Liver (tissue), 9 donors: ENCODE results near the gene MEIS2. TPM values are rescaled to one million over a fixed set of nuclear protein-coding genes. Genes with fewer than 3 reads are reported as not detected.

Experiments used
- DNase-seq: peaks from one replicate; pipeline ENCODE4 v3.0.0-alpha.2; 2017; ENCODE audit warnings: low spot score
- H3K27ac ChIP-seq, 2 donors: one replicate each; pipeline ENCODE4 v1.7.0; 2013; ENCODE audit warnings: inconsistent platforms in 2 of 2, low read length in 2 of 2, control low read depth in 1 of 2, low read depth in 1 of 2, mild to moderate bottlenecking in 1 of 2
- H3K27me3 ChIP-seq, 4 donors: one replicate each; pipeline versions ENCODE4 v1.6.1 to v1.7.0; 2013; ENCODE audit warnings: low read length in 3 of 4, inconsistent platforms in 1 of 4, mild to moderate bottlenecking in 1 of 4, moderate library complexity in 1 of 4; ENCODE audit not compliant: control insufficient read depth in 4 of 4, insufficient read depth in 4 of 4
- H3K36me3 ChIP-seq, 4 donors: one replicate each; pipeline versions ENCODE4 v1.6.1 to v1.7.0; 2013; ENCODE audit warnings: low read length in 3 of 4, mild to moderate bottlenecking in 3 of 4, low read depth in 1 of 4, moderate library complexity in 1 of 4; ENCODE audit not compliant: control insufficient read depth in 4 of 4, insufficient read depth in 3 of 4
- H3K4me1 ChIP-seq, 4 donors: one replicate each; pipeline versions ENCODE4 v1.6.1 to v1.7.0; 2013; ENCODE audit warnings: low read length in 3 of 4, mild to moderate bottlenecking in 3 of 4, moderate library complexity in 1 of 4; ENCODE audit not compliant: control insufficient read depth in 4 of 4, insufficient read depth in 4 of 4
- H3K4me3 ChIP-seq, 3 donors: one replicate each; pipeline versions ENCODE4 v1.6.1 to v1.7.0; 2013; ENCODE audit warnings: low read length in 3 of 3, control low read depth in 1 of 3, low read depth in 1 of 3, mild to moderate bottlenecking in 1 of 3
- H3K9ac ChIP-seq, 2 donors: one replicate each; pipeline ENCODE4 v1.7.0; 2013; ENCODE audit warnings: low read length in 2 of 2, mild to moderate bottlenecking in 2 of 2, moderate library complexity in 2 of 2, control low read depth in 1 of 2, low read depth in 1 of 2
- H3K9me3 ChIP-seq, 4 donors: one replicate each; pipeline versions ENCODE4 v1.6.1 to v1.7.0; 2013; ENCODE audit warnings: low read length in 3 of 4; ENCODE audit not compliant: control insufficient read depth in 4 of 4
- EGR1 ChIP-seq, 2 donors: IDR thresholded peaks; 2 replicates each; pipeline ENCODE4 v1.6.1; 2016 to 2018; ENCODE audit warnings: antibody characterized with exemption in 2 of 2, low read depth in 2 of 2
- FOXA1 ChIP-seq: IDR thresholded peaks from 2 replicates; pipeline ENCODE4 v1.6.1; 2016; ENCODE audit warnings: antibody characterized with exemption
- FOXA2 ChIP-seq: IDR thresholded peaks from 2 replicates; pipeline ENCODE4 v1.6.1; 2016; ENCODE audit warnings: antibody characterized with exemption
- GABPA ChIP-seq, 2 donors: IDR thresholded peaks in 1 of 2; conservative IDR thresholded peaks in 1 of 2; 2 replicates each; pipeline ENCODE4 v1.6.1; 2016; ENCODE audit warnings: antibody characterized with exemption in 2 of 2, mild to moderate bottlenecking in 1 of 2, moderate library complexity in 1 of 2
- HNF4A ChIP-seq, 2 donors: conservative IDR thresholded peaks; 2 replicates each; pipeline ENCODE4 v1.6.1; 2016; ENCODE audit warnings: antibody characterized with exemption in 2 of 2, mild to moderate bottlenecking in 2 of 2
- HNF4G ChIP-seq: IDR thresholded peaks from 2 replicates; pipeline ENCODE4 v1.6.1; 2016; ENCODE audit warnings: antibody characterized with exemption
- JUND ChIP-seq, 2 donors: IDR thresholded peaks; 2 replicates each; pipeline ENCODE4 v1.6.1; 2016; ENCODE audit warnings: antibody characterized with exemption in 2 of 2
- NR2F2 ChIP-seq: IDR thresholded peaks from 2 replicates; pipeline ENCODE4 v1.6.1; 2016; ENCODE audit warnings: antibody characterized with exemption
- RAD21 ChIP-seq, 2 donors: IDR thresholded peaks; 2 replicates each; pipeline ENCODE4 v1.6.1; 2016; ENCODE audit warnings: antibody characterized with exemption in 2 of 2, mild to moderate bottlenecking in 2 of 2
- RXRA ChIP-seq, 2 donors: IDR thresholded peaks; 2 replicates each; pipeline ENCODE4 v1.6.1; 2017 to 2018; ENCODE audit warnings: antibody characterized with exemption in 2 of 2, mild to moderate bottlenecking in 1 of 2
- SP1 ChIP-seq: IDR thresholded peaks from 2 replicates; pipeline ENCODE4 v1.6.1; 2018; ENCODE audit warnings: antibody characterized with exemption, mild to moderate bottlenecking
- TAF1 ChIP-seq: conservative IDR thresholded peaks from 2 replicates; pipeline ENCODE4 v1.6.1; 2016; ENCODE audit warnings: antibody characterized with exemption, mild to moderate bottlenecking
- YY1 ChIP-seq: IDR thresholded peaks from 2 replicates; pipeline ENCODE4 v1.6.1; 2016; ENCODE audit warnings: antibody characterized with exemption, mild to moderate bottlenecking
- WGBS: extraction: QIAGEN DNeasy Blood & Tissue Kit; methylation state at CpG from one replicate; pipeline ENCODE4 v1.1.7; 2013; 5-methylcytosine and 5-hydroxymethylcytosine counted together
- polyA plus RNA-seq, 2 donors: library from polyadenylated mRNA; stranded (reverse) in 1 of 2; unstranded in 1 of 2; fragments of 200-250 nt in 1 of 2; fragments of >200 nt in 1 of 2; fragmentation: Nextera tagmentation in 1 of 2; extraction: Ambion mirVana in 1 of 2; gene quantifications; one replicate each; pipeline versions ENCODE4 v1.2.1 to v1.2.3, GENCODE V29; 2013 to 2015
- total RNA-seq, 2 donors: library from RNA; depleted of rRNA; stranded (reverse); fragments of >200 nt; gene quantifications; one replicate each; pipeline ENCODE4 v1.2.3, GENCODE V29; 2014
- TF ChIP-seq, protein P1 (sequence below): fragments of 150-350 bp; IDR thresholded peaks from 2 replicates; pipeline ENCODE4 v1.5.1; 2017; ENCODE audit warnings: improper control_type of control experiment, low read depth, low read length; ENCODE audit not compliant: missing input control
- TF ChIP-seq, protein P2 (sequence below): IDR thresholded peaks from 2 replicates; pipeline ENCODE4 v1.6.1; 2016; ENCODE audit warnings: antibody characterized with exemption
- TF ChIP-seq, protein P3 (sequence below): IDR thresholded peaks from 2 replicates; pipeline ENCODE4 v1.6.1; 2016; ENCODE audit warnings: antibody characterized with exemption
- TF ChIP-seq, protein P4 (sequence below): IDR thresholded peaks from 2 replicates; pipeline ENCODE4 v1.6.1; 2016; ENCODE audit warnings: antibody characterized with exemption
- TF ChIP-seq, protein P5 (sequence below): IDR thresholded peaks from 2 replicates; pipeline ENCODE4 v1.6.1; 2016; ENCODE audit warnings: antibody characterized with exemption, mild to moderate bottlenecking
- donor health status: healthy.
- donor health status: healthy.
- donor health status: healthy.
- donor health status: healthy.
- donor health status: healthy.

The MEIS2 gene
- total and polyA plus RNA-seq, 4 donors, result 3.9 to 12.6 (median 7.6) TPM

DNA sequence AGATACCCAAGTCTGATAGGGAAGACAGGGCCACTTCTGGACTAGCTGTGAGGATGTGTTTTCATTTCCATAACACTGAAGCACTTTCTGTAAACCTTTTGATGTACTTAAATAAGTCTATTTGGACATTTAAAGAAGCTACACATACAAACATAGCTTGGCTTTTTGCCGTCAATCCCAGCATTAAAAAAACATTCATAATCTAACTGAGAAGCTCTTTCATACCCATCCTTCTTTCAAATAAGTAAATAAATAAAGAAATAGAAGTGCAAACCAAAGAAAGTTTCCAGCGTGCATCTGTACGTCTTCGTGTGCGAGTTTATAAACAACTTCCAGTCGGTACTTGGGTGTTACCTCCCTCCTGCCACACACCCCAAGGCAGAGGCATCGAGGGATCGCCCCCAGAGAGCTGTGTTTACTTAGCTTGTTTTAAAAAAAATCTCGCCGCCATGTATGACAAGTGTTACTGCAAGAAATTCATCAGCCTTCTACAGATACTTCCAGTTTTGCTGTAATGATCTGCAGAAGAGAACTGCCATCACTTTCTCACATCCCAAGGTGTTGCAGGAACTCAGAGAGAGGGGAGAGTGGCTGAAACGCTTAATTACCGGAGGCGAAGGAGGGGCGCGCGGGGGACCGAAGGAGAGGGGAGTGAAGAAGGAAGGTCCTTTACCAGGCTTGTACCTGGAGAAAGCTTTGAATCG, 9.0 kb upstream of the MEIS2 start:
- H3K27ac ChIP-seq, result no peak overlapping the region
- TF ChIP-seq RXRA (IDR thresholded peaks at IDR 0.05) (no peak), NR2F2 (no peak), FOXA1 (no peak), RAD21 (IDR thresholded peaks at IDR 0.05) (no peak), FOXA2 (no peak), HNF4G (no peak)
- TF ChIP-seq, protein P1, sequence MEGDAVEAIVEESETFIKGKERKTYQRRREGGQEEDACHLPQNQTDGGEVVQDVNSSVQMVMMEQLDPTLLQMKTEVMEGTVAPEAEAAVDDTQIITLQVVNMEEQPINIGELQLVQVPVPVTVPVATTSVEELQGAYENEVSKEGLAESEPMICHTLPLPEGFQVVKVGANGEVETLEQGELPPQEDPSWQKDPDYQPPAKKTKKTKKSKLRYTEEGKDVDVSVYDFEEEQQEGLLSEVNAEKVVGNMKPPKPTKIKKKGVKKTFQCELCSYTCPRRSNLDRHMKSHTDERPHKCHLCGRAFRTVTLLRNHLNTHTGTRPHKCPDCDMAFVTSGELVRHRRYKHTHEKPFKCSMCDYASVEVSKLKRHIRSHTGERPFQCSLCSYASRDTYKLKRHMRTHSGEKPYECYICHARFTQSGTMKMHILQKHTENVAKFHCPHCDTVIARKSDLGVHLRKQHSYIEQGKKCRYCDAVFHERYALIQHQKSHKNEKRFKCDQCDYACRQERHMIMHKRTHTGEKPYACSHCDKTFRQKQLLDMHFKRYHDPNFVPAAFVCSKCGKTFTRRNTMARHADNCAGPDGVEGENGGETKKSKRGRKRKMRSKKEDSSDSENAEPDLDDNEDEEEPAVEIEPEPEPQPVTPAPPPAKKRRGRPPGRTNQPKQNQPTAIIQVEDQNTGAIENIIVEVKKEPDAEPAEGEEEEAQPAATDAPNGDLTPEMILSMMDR, result no peak
- TF ChIP-seq, protein P2, sequence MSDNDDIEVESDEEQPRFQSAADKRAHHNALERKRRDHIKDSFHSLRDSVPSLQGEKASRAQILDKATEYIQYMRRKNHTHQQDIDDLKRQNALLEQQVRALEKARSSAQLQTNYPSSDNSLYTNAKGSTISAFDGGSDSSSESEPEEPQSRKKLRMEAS, result no peak
- peaks cover 0 to 23% (median 7%) of the 10 kb centered on the region in 4 donors for H3K27me3 ChIP-seq
- DNase-seq, result no peak
- H3K4me1 ChIP-seq, result peaks cover 3 to 15% (median 11%) of the 10 kb centered on the region in 4 donors
- no peaks in the 10 kb centered on the region for H3K9me3 ChIP-seq
- no peak overlapping the region for H3K9ac ChIP-seq
- WGBS, result 45% methylated on average over 18 of the region's 18 CpGs
- H3K4me3 ChIP-seq, result no peak overlapping the region
- H3K36me3 ChIP-seq, result no peaks in the 10 kb centered on the region

DNA sequence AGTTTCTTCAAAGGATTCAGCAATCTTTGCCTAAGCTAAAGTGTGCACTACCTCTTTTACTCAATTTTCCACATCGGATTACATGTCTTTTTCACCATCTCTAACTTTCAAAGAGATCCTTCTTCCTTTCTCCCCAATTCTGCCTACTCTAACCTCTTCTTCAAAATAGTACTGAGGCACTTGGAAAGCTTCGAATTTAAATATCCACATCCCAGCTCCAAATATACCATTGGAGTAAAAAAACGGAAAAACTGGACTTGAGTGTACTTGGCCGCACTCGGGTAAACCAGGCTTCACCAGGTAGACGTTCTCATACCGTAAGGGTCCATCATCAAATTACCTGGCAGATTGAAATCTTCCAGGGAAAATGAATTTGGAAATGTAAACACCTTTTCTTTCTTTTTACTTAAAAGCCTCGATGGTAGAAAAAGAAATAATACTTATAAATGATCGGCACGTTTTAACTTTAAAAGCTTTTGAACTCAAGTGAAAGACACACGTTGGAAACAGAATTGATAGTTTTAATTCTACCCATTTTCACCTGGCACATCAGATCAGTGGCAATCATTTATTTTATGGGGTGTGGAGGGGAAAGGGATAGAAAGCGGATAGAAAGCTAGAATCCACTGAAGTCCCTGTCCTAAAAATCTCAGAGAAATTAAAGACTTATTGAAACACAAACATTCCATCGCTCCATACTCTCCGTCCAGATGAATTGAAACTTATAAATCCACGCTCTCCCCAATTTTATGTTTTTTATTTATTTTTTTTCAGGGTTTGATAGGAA, 8.2 kb upstream of the MEIS2 start:
- TF ChIP-seq, protein P3, sequence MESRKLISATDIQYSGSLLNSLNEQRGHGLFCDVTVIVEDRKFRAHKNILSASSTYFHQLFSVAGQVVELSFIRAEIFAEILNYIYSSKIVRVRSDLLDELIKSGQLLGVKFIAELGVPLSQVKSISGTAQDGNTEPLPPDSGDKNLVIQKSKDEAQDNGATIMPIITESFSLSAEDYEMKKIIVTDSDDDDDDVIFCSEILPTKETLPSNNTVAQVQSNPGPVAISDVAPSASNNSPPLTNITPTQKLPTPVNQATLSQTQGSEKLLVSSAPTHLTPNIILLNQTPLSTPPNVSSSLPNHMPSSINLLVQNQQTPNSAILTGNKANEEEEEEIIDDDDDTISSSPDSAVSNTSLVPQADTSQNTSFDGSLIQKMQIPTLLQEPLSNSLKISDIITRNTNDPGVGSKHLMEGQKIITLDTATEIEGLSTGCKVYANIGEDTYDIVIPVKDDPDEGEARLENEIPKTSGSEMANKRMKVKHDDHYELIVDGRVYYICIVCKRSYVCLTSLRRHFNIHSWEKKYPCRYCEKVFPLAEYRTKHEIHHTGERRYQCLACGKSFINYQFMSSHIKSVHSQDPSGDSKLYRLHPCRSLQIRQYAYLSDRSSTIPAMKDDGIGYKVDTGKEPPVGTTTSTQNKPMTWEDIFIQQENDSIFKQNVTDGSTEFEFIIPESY, result no peak
- TF ChIP-seq HNF4G, result no peak
- TF ChIP-seq HNF4A (conservative IDR thresholded peaks at IDR 0.05), result no peak
- TF ChIP-seq, protein P1, result no peak
- TF ChIP-seq, protein P4, sequence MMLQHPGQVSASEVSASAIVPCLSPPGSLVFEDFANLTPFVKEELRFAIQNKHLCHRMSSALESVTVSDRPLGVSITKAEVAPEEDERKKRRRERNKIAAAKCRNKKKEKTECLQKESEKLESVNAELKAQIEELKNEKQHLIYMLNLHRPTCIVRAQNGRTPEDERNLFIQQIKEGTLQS, result no peak
- TF ChIP-seq RAD21 (IDR thresholded peaks at IDR 0.05), result no peak
- TF ChIP-seq FOXA1, result no peak
- TF ChIP-seq SP1, result no peak
- TF ChIP-seq JUND (IDR thresholded peaks at IDR 0.05), result no peak
- no peak for TF ChIP-seq YY1
- TF ChIP-seq NR2F2, result no peak
- TF ChIP-seq GABPA (IDR thresholded peaks at IDR 0.05 in 1 of 2, conservative IDR thresholded peaks at IDR 0.05 in 1 of 2), result no peak
- no peak for TF ChIP-seq RXRA (IDR thresholded peaks at IDR 0.05)
- TF ChIP-seq FOXA2, result no peak
- TF ChIP-seq, protein P5, sequence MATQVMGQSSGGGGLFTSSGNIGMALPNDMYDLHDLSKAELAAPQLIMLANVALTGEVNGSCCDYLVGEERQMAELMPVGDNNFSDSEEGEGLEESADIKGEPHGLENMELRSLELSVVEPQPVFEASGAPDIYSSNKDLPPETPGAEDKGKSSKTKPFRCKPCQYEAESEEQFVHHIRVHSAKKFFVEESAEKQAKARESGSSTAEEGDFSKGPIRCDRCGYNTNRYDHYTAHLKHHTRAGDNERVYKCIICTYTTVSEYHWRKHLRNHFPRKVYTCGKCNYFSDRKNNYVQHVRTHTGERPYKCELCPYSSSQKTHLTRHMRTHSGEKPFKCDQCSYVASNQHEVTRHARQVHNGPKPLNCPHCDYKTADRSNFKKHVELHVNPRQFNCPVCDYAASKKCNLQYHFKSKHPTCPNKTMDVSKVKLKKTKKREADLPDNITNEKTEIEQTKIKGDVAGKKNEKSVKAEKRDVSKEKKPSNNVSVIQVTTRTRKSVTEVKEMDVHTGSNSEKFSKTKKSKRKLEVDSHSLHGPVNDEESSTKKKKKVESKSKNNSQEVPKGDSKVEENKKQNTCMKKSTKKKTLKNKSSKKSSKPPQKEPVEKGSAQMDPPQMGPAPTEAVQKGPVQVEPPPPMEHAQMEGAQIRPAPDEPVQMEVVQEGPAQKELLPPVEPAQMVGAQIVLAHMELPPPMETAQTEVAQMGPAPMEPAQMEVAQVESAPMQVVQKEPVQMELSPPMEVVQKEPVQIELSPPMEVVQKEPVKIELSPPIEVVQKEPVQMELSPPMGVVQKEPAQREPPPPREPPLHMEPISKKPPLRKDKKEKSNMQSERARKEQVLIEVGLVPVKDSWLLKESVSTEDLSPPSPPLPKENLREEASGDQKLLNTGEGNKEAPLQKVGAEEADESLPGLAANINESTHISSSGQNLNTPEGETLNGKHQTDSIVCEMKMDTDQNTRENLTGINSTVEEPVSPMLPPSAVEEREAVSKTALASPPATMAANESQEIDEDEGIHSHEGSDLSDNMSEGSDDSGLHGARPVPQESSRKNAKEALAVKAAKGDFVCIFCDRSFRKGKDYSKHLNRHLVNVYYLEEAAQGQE, result no peak
- no peak for TF ChIP-seq EGR1 (IDR thresholded peaks at IDR 0.05; ENCODE audit: low read depth in 2 of 2)
- TF ChIP-seq TAF1, result no peak
- TF ChIP-seq, protein P2, result no peak
- H3K9me3 ChIP-seq, result no peaks in the 10 kb centered on the region
- no peaks in the 10 kb centered on the region for H3K36me3 ChIP-seq
- H3K4me1 ChIP-seq, result peaks cover 3 to 15% (median 11%) of the 10 kb centered on the region in 4 donors
- no peak overlapping the region for H3K27ac ChIP-seq
- no peak overlapping the region for H3K4me3 ChIP-seq
- WGBS, result 70% methylated on average over 15 of the region's 15 CpGs
- peaks cover 0 to 20% (median 7%) of the 10 kb centered on the region in 4 donors for H3K27me3 ChIP-seq
- no peak overlapping the region for H3K9ac ChIP-seq
- DNase-seq, result no peak
